Peyer's patch (tissue), 4 donors: ENCODE data around the gene KLHL41.

Experiments
- CTCF ChIP-seq, 6 experiments: fragments of 450-650 bp in 4 of 6; fragments of 200-600 bp in 2 of 6; sonication (generic) in 1 of 6; IDR thresholded peaks; one replicate each; pipeline ENCODE4 v1.5.1; 2017 to 2019; ENCODE audit warnings: antibody characterized with exemption in 6 of 6, mild to moderate bottlenecking in 3 of 6, moderate library complexity in 1 of 6
- POLR2A ChIP-seq, 2 donors: fragments of 450-650 bp; IDR thresholded peaks; one replicate each; pipeline ENCODE4 v1.5.1; 2017; ENCODE audit warnings: antibody characterized with exemption in 2 of 2, mild to moderate bottlenecking in 2 of 2, moderate library complexity in 2 of 2

GRCh38 chr2:169504651-169505050 lies 4.9 kb upstream of the KLHL41 start:
- TF ChIP-seq CTCF (IDR thresholded peaks at IDR 0.05) (no peak), POLR2A (IDR thresholded peaks at IDR 0.05) (no peak)
